ENCODE measurements around the gene NDRG2. TPM values are rescaled to one million over a fixed set of nuclear protein-coding genes. Genes with fewer than 3 reads are reported as not detected.
A peak's percentile ranks its signal among the peaks of the same experiment; 100 is the strongest.
"Not testable (repeated sequence)": the region's sequence is repeated elsewhere in the genome, so short reads cannot be mapped to it uniquely, and the experiment has no call there.

NDRG2 gene
- total RNA-seq, 1 experiment from 2014 or later, result 12.0 TPM

DNA sequence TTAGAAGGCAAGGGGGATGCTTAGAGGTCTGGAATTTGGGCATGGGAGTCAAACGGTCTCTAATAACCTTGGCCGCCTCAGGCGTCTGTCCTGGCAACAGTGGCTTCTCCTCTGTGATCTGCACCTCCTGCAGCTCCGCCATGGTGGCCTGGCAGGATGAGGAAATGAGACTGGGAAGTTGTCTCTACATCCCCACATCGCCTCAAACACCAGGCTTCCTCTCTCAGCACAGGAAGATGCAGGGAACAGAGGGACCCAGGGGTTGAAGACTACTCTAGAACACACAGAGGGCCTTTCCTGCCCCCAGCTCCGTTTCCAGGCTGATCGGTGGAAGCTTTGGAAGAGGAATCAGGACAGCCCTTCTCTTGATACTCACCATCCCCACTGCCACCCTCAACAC is 1.7 kb downstream of the NDRG2 start:
- in situ Hi-C loops (cut with HindIII; ENCODE audit: low pct_unique_long_range_greater_than_20kb, low sequenced_read_pairs), result no loop called here

GRCh38 chr14:21022686-21023085 is 2.2 kb downstream of the NDRG2 start:
- DNase-seq (ENCODE audit: low read depth, low spot score), result no peak
- in situ Hi-C loops (cut with HindIII; ENCODE audit: low pct_unique_long_range_greater_than_20kb, low sequenced_read_pairs), result no loop called here

More for the DNA sequence above, 1.7 kb downstream of the NDRG2 start:
- DNase-seq (ENCODE audit: low read depth, low spot score), result no peak

GRCh38 chr14:21020977-21021545 is 3.8 kb downstream of the NDRG2 start:
- DNase-seq (ENCODE audit: low read depth, low spot score), result no peak
- in situ Hi-C loops (cut with HindIII; ENCODE audit: low pct_unique_long_range_greater_than_20kb, low sequenced_read_pairs), result no loop called here

DNA sequence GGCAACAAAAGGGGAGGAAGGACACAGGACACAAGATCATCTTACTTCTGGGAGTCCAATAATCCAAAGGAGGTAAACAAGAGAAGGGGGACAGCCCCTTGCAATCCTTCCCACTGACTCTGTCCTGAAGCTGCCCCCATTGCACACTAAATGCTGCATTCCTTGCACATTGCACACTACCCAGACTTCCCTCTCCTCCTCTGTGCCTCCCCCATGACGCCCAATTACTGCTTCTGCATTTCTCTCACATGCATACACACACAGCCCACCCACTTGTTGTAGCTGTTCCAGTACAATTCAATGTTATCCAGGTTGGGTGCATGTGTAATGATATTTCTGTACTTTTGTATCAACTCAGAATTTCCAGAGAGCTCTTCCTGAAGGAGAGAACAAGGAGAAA is 5.5 kb downstream of the NDRG2 start:
- in situ Hi-C loops (cut with HindIII; ENCODE audit: low pct_unique_long_range_greater_than_20kb, low sequenced_read_pairs), result no loop called here
- no peak for DNase-seq (ENCODE audit: low read depth, low spot score)

GRCh38 chr14:21018781-21019180 is 6.1 kb downstream of the NDRG2 start:
- no peak for DNase-seq (ENCODE audit: low read depth, low spot score)
- in situ Hi-C loops (cut with HindIII; ENCODE audit: low pct_unique_long_range_greater_than_20kb, low sequenced_read_pairs), result no loop called here

GRCh38 chr14:21018286-21018685 is 6.6 kb downstream of the NDRG2 start:
- in situ Hi-C loops (cut with HindIII; ENCODE audit: low pct_unique_long_range_greater_than_20kb, low sequenced_read_pairs), result no loop called here
- no peak for DNase-seq (ENCODE audit: low read depth, low spot score)

- in situ Hi-C loops (cut with HindIII; ENCODE audit: low pct_unique_long_range_greater_than_20kb, low sequenced_read_pairs), result no loop called here
- no peak for DNase-seq (ENCODE audit: low read depth, low spot score)
These were observed 7.2 kb downstream of the NDRG2 start for GRCh38 chr14:21017528-21018245.

- DNase-seq (ENCODE audit: low read depth, low spot score), result no peak
- in situ Hi-C loops (cut with HindIII; ENCODE audit: low pct_unique_long_range_greater_than_20kb, low sequenced_read_pairs), result no loop called here
These were observed 8.3 kb downstream of the NDRG2 start for GRCh38 chr14:21016413-21017190.

GRCh38 chr14:21015312-21015711 is 9.5 kb downstream of the NDRG2 start:
- in situ Hi-C loops (cut with HindIII; ENCODE audit: low pct_unique_long_range_greater_than_20kb, low sequenced_read_pairs), result no loop called here
- DNase-seq (ENCODE audit: low read depth, low spot score), result no peak

GRCh38 chr14:21014761-21015190 is 10.1 kb downstream of the NDRG2 start:
- DNase-seq (ENCODE audit: low read depth, low spot score), result peak; percentile 91
- in situ Hi-C loops (cut with HindIII; ENCODE audit: low pct_unique_long_range_greater_than_20kb, low sequenced_read_pairs), result no loop called here

DNA sequence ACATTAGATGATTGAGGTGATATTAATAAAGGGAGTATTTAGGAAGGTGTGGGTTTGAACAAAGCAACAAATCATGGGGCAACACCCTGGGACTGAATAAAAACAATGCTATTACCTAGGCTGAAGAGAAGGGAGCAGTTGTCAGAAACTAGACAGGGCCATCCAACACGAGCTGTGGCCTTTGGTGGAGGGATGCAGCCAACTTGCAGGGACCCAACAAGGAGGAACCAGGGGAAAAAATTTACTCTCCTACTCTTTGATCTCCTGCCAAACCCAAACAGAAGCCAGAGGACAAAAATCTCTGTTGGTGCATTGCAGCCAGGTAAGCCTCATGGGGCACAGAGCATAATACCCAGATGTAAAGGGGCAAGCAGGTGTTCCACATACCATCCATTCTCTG is 13.7 kb downstream of the NDRG2 start:
- in situ Hi-C loops (cut with HindIII; ENCODE audit: low pct_unique_long_range_greater_than_20kb, low sequenced_read_pairs), result no loop called here

GRCh38 chr14:21009721-21010120 is 15.1 kb downstream of the NDRG2 start:
- in situ Hi-C loops (cut with HindIII; ENCODE audit: low pct_unique_long_range_greater_than_20kb, low sequenced_read_pairs), result not testable (repeated sequence)

More for the DNA sequence above, 13.7 kb downstream of the NDRG2 start:
- no peak for DNase-seq (ENCODE audit: low read depth, low spot score)

GRCh38 chr14:21003788-21004346 is 21.0 kb downstream of the NDRG2 start:
- in situ Hi-C loops (cut with HindIII; ENCODE audit: low pct_unique_long_range_greater_than_20kb, low sequenced_read_pairs), result no loop called here
- no peak for DNase-seq (ENCODE audit: low read depth, low spot score)

More at GRCh38 chr14:21009721-21010120, 15.1 kb downstream of the NDRG2 start:
- not testable (repeated sequence) for DNase-seq (ENCODE audit: low read depth, low spot score)

GRCh38 chr14:21001218-21001617 is 23.6 kb downstream of the NDRG2 start:
- in situ Hi-C loops (cut with HindIII; ENCODE audit: low pct_unique_long_range_greater_than_20kb, low sequenced_read_pairs), result no loop called here

GRCh38 chr14:20999591-20999990 is 25.3 kb downstream of the NDRG2 start:
- in situ Hi-C loops (cut with HindIII; ENCODE audit: low pct_unique_long_range_greater_than_20kb, low sequenced_read_pairs), result no loop called here
- DNase-seq (ENCODE audit: low read depth, low spot score), result no peak

More at GRCh38 chr14:21001218-21001617, 23.6 kb downstream of the NDRG2 start:
- no peak for DNase-seq (ENCODE audit: low read depth, low spot score)

DNA sequence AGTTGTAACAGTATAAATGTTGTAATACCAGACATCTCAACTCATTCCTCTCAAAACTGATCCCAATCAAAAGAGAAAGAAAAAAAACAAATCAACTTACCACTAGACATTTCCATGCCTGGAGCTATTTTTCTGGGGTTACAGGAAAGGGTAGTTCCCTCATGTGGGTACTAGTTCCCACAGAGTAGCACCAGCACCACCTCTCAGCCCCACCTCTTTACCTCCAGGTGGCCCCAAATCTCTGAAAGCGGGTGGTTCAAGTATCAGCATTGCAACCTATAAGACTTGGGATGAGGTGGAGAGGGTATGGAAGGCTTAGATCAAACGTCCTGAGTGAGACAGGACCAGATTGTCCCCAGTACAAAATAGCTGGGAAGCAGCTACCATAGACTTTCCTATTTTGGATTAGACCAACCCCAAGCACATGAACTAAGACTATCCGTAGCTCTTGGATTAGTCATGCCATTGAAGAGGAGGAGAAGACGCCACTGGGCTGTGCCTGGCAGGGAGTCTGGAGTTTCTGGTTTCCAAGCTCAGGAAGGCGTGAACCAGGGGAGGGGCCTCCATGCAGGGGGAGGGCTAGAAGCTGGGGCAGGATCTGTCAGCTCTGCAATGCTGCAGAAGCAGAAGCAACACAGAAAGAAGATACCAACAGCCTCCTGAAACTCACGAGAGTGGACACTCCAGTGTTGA is 26.0 kb downstream of the NDRG2 start, which contains the start of gene SLC39A2:
TSS of gene SLC39A2 (plus strand) at position 620 of the 693 bp plus-strand sequence. CDS start 154 bp downstream, outside the sequence.
- in situ Hi-C loops (cut with HindIII; ENCODE audit: low pct_unique_long_range_greater_than_20kb, low sequenced_read_pairs), result no loop called here
- DNase-seq (ENCODE audit: low read depth, low spot score), result peak; percentile 48

- no peak for DNase-seq (ENCODE audit: low read depth, low spot score)
- in situ Hi-C loops (cut with HindIII; ENCODE audit: low pct_unique_long_range_greater_than_20kb, low sequenced_read_pairs), result no loop called here
These were observed 26.7 kb downstream of the NDRG2 start for GRCh38 chr14:20998139-20998538.
